Neural cell (in vitro differentiated cells): ENCODE data around the gene SLC22A14.

Source experiments
- EZH2 ChIP-seq: fragments of 200-600, 300-800 bp; shearing (Covaris generic), sonication (generic); IDR thresholded peaks from 2 replicates; pipeline ENCODE4 v1.6.1; 2014; ENCODE audit warnings: antibody characterized with exemption, low read length, borderline replicate concordance, mild to moderate bottlenecking; ENCODE audit not compliant: insufficient read depth, poor library complexity, severe bottlenecking
- MXI1 ChIP-seq: fragments of 450-650 bp; conservative IDR thresholded peaks from 2 replicates; pipeline ENCODE4 v1.6.1; 2014; ENCODE audit warnings: antibody characterized with exemption, mild to moderate bottlenecking; ENCODE audit not compliant: poor library complexity, severe bottlenecking
- POLR2AphosphoS5 ChIP-seq: IDR thresholded peaks from 2 replicates; pipeline ENCODE4 v1.6.1; 2012
- SMC3 ChIP-seq: fragments of 450-650 bp; conservative IDR thresholded peaks from 2 replicates; pipeline ENCODE4 v1.6.1; 2014; ENCODE audit warnings: antibody characterized with exemption, mild to moderate bottlenecking, moderate library complexity; ENCODE audit not compliant: poor library complexity
- TAF1 ChIP-seq: IDR thresholded peaks from 2 replicates; pipeline ENCODE4 v1.6.1; 2012; ENCODE audit warnings: low read depth

GRCh38 chr3:38312356-38312755, 30.3 kb downstream of the SLC22A14 start:
- TF ChIP-seq MXI1 (no peak), EZH2 (no peak), POLR2AphosphoS5 (no peak), SMC3 (no peak), TAF1 (no peak)
